HL-60 (cell line): ENCODE data around the gene SMIM13.

Experiments used
- CTCF ChIP-seq: IDR thresholded peaks from one replicate; pipeline ENCODE4 v1.5.1; 2011; ENCODE audit warnings: low read length, control low read depth, inconsistent platforms; ENCODE audit not compliant: insufficient read depth
- POLR2AphosphoS5 ChIP-seq: IDR thresholded peaks from 2 replicates; pipeline ENCODE4 v1.6.1; 2012; ENCODE audit warnings: low read depth

DNA sequence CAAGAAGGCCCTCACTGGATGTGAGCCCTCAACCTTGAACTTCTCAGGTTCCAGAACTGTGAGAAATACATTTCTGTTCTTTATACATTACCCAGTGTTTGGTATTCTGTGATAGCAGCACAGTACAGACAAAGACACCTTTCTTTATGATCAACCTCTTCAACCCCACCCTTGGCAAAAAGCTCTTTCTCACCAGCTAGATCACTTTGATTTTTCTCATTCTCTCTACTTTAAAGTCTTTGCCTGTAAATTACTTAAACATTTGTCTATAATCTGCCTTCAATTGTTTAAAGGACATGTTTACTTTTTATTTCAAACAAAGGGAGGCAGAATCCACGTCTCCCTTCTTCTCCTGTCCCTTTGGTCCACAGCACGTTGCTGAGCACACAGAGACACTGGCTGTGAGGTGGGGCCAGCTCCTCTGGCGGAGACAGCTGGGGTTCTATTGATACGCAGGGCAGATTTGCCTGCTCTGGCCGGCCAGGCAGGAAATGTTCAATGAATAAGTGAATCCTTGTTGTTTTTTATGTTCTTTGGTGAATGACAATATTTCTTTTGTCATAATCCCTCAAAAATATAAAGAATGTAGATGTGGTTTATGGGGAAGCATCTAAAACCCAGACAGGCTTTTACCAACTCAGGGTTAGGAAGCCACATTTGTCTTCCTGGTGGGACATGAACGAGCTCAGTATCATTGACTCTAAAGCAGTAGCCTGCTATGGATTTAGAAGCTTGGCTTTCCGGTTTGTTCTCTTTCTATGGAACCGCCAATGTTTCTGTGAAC, 86.0 kb downstream of the SMIM13 start:
- no peak for TF ChIP-seq CTCF
- TF ChIP-seq POLR2AphosphoS5: no peak
